Stimulated activated naive CD8-positive, alpha-beta T cell treated with anti-CD3 and anti-CD28 coated beads, Interleukin-15, amount 100 ng/mL, for 72 hours (primary cell): ENCODE measurements around the gene WASF1.

Source experiments
- ATAC-seq: fragments of 150-1000 bp; cut with Tn5 transposase; 2 replicates; pipeline ENCODE4 v1.10.0; 2021; ENCODE audit warnings: mild to moderate bottlenecking, moderate library complexity
- DNase-seq, 2 donors: peaks; one replicate each; pipeline ENCODE4 v3.0.0; 2021 to 2022
- H3K27ac Mint-ChIP-seq, 2 donors: one replicate each; pipeline ENCODE4 v1.8.0; 2022; ENCODE audit warnings: mild to moderate bottlenecking in 2 of 2, mixed read lengths in 2 of 2, moderate library complexity in 2 of 2
- H3K27me3 Mint-ChIP-seq: one replicate; pipeline ENCODE4 v1.8.0; 2022; ENCODE audit warnings: mixed read lengths
- H3K4me1 Mint-ChIP-seq: one replicate; pipeline ENCODE4 v1.8.0; 2022; ENCODE audit warnings: mild to moderate bottlenecking, mixed read lengths
- H3K4me3 Mint-ChIP-seq, 2 donors: one replicate each; pipeline ENCODE4 v1.8.0; 2022; ENCODE audit warnings: mild to moderate bottlenecking in 2 of 2, mixed read lengths in 2 of 2, moderate library complexity in 1 of 2
- H3K9me3 Mint-ChIP-seq, 2 donors: one replicate each; pipeline ENCODE4 v1.8.0; 2022; ENCODE audit warnings: mixed read lengths in 2 of 2

The WASF1 gene

DNA sequence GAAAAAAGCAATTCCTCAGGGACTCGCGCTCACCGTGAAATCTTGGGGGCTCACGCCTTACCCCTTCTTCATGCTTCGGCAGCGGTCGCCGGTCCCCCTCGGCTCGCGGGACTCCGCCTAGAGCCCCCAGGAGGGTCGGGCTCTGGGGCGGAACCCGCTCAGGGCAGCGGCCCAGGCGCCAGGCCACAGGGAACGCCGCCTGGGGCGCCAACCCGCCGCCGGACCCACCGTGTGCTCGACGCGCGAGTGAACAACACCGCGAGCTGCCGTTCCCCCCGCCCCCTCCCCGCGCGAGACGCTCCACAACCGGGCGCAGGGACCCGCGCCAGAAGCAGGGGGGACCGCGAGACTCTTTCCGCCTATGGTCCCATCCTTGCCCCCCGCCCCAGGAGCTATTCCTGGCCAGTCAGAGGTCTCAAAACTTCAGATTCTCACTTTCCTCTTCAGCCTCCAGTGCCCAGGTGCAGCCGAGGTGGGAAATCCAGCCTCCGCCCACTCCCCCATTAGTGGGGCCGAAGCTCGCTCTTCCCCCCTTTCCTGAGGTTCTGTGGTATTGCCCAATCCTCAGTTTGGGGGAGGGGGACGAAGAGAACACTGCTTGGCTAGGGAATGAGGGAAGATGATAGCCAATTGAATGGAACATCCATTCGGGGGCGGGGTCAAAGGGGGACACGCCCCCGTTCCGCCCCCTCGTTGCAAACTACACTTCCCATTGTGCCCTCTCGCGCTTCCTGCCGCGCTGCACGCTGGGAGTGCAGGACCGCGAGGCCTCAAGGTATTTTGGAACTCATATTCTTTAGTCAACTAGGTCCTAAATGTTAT lies at the start of gene WASF1:
WASF1 (minus strand) TSS at position 265 of the 822 bp plus-strand sequence. CDS start 52,069 bp downstream, outside the sequence.
- ATAC-seq: peak; percentile 88
- peak within 1 kb of the TSS; percentile 62 to 76 for H3K4me3 Mint-ChIP-seq
- H3K27ac Mint-ChIP-seq: no peak within 1 kb of the TSS

GRCh38 chr6:110226261-110226660 lies 46.8 kb upstream of the WASF1 start:
- Mint-ChIP-seq H3K9me3 (no peaks in the 10 kb centered on the region), H3K27me3 (no peaks in the 10 kb centered on the region), H3K4me1 (no peaks in the 10 kb centered on the region), H3K4me3 (no peak overlapping the region), H3K27ac (no peak overlapping the region)
- DNase-seq: no peak
- no peak for ATAC-seq

More for the DNA sequence above, at the start of gene WASF1:
- peak; percentile 87 to 92 for DNase-seq
- H3K9me3 Mint-ChIP-seq: no peaks in the 10 kb centered on the region
- H3K27me3 Mint-ChIP-seq: no peaks in the 10 kb centered on the region
- H3K4me1 Mint-ChIP-seq: no peaks in the 10 kb centered on the region

GRCh38 chr6:110221738-110222137 lies 42.3 kb upstream of the WASF1 start:
- no peaks in the 10 kb centered on the region for H3K4me1 Mint-ChIP-seq
- peak overlapping the region in 1 of 2 donors; percentile 71 for H3K27ac Mint-ChIP-seq
- ATAC-seq (no peak), DNase-seq (no peak)
- H3K4me3 Mint-ChIP-seq: no peak overlapping the region
- H3K9me3 Mint-ChIP-seq: no peaks in the 10 kb centered on the region
- H3K27me3 Mint-ChIP-seq: no peaks in the 10 kb centered on the region

GRCh38 chr6:110217266-110217665 lies 37.8 kb upstream of the WASF1 start:
- H3K4me1 Mint-ChIP-seq: no peaks in the 10 kb centered on the region
- no peak overlapping the region for H3K4me3 Mint-ChIP-seq
- H3K27me3 Mint-ChIP-seq: no peaks in the 10 kb centered on the region
- no peak for DNase-seq
- H3K9me3 Mint-ChIP-seq: no peaks in the 10 kb centered on the region
- no peak for ATAC-seq
- peak overlapping the region in 1 of 2 donors; percentile 36 for H3K27ac Mint-ChIP-seq

DNA sequence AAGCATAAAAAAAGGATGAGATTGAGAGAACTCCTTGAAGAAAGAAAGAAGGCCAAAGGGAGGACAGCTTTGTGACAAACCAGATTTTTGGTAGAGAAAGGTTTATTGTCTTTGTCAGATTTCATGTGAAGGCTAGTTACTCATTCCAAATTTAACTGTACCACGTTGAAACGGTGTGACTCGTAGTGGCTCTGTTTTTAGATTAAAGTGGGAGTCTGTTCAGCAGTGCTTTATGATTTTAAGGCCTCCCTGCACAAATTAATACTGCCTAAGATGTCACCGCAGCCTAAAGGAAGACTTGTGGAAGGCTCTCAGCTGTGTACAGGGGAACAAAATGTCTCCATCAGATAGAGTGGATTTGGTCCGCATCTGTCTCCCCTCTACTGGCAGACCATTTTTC lies 36.7 kb upstream of the WASF1 start:
- Mint-ChIP-seq H3K27ac (no peak overlapping the region), H3K4me1 (no peaks in the 10 kb centered on the region), H3K9me3 (no peaks in the 10 kb centered on the region), H3K27me3 (no peaks in the 10 kb centered on the region), H3K4me3 (no peak overlapping the region)
- DNase-seq (no peak), ATAC-seq (no peak)

DNA sequence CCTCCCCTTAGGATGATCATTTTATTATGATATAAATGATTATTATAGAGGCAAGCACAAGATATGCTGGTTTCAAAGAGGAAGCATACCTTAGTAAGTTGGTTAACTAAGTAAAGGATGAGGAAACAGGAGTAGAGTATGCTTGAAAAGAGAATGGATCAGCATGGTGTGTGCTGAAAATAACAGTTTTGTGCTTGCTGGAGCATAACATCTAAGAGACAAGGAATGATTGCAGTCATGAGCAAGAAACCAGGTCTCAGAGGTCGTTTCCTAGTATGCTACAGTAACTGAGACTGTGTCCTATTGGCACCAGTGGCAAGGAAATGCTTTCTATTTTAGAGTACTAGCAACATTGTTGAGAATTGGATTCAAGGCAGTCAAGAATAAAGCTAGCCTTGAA lies 34.9 kb upstream of the WASF1 start:
- peak overlapping the region in 1 of 2 donors; percentile 75 for H3K27ac Mint-ChIP-seq
- no peak for ATAC-seq
- no peak for DNase-seq
- H3K27me3 Mint-ChIP-seq: no peaks in the 10 kb centered on the region
- no peak overlapping the region for H3K4me3 Mint-ChIP-seq
- H3K4me1 Mint-ChIP-seq: no peaks in the 10 kb centered on the region
- no peaks in the 10 kb centered on the region for H3K9me3 Mint-ChIP-seq

GRCh38 chr6:110211753-110212152 lies 32.3 kb upstream of the WASF1 start:
- H3K9me3 Mint-ChIP-seq: no peaks in the 10 kb centered on the region
- no peak for ATAC-seq

GRCh38 chr6:110207652-110208051 lies 28.2 kb upstream of the WASF1 start:
- no peak for ATAC-seq
- H3K27me3 Mint-ChIP-seq: no peaks in the 10 kb centered on the region
- no peak overlapping the region for H3K27ac Mint-ChIP-seq
- no peaks in the 10 kb centered on the region for H3K9me3 Mint-ChIP-seq
- no peaks in the 10 kb centered on the region for H3K4me1 Mint-ChIP-seq
- no peak for DNase-seq
- H3K4me3 Mint-ChIP-seq: no peak overlapping the region

More at GRCh38 chr6:110211753-110212152, 32.3 kb upstream of the WASF1 start:
- Mint-ChIP-seq H3K27me3 (no peaks in the 10 kb centered on the region), H3K4me1 (no peaks in the 10 kb centered on the region), H3K4me3 (no peak overlapping the region), H3K27ac (no peak overlapping the region)
- DNase-seq: no peak

DNA sequence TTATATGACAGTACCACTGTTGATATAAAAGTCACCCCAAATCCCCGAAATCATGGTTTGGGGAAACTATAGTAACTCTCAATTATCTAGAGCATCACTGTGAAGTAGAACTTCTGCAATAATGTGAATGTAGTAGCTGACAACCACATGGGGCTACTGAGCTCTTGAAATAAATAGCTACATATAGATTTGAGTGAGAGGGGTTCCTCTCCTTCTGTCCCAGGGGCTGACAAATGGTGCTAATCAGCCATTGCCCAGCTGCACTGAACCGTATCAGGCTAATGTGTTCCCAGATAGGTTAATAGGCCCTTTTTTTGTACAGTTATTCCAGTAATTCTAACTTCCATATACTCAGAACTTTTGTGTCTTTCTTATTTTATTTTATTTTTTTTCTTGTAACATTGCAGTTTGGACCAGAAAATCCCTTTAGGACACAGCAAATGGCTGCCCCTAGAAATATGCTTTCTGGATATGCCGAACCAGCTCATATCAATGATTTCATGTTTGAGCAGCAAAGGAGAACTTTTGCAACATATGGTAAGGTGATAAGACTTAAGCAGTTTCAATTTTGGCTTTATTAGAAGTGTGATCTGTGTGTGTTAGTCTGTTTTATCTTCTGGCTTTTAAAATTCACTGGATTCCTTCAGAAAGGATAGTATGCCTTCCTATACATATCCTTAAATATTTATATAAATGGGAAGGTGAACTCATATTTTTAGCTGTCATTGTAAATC lies 21.8 kb upstream of the WASF1 start:
- H3K9me3 Mint-ChIP-seq: no peaks in the 10 kb centered on the region
- no peak for DNase-seq
- no peak for ATAC-seq
- H3K4me3 Mint-ChIP-seq: no peak overlapping the region
- H3K27me3 Mint-ChIP-seq: no peaks in the 10 kb centered on the region
- H3K4me1 Mint-ChIP-seq: peaks cover 5% of the 10 kb centered on the region
- no peak overlapping the region for H3K27ac Mint-ChIP-seq

- no peak overlapping the region for H3K27ac Mint-ChIP-seq
- DNase-seq: no peak
- no peaks in the 10 kb centered on the region for H3K27me3 Mint-ChIP-seq
- H3K4me1 Mint-ChIP-seq: peaks cover 5% of the 10 kb centered on the region
- ATAC-seq: no peak
- H3K9me3 Mint-ChIP-seq: no peaks in the 10 kb centered on the region
- no peak overlapping the region for H3K4me3 Mint-ChIP-seq
Observed at GRCh38 chr6:110198561-110198960, 19.1 kb upstream of the WASF1 start.

DNA sequence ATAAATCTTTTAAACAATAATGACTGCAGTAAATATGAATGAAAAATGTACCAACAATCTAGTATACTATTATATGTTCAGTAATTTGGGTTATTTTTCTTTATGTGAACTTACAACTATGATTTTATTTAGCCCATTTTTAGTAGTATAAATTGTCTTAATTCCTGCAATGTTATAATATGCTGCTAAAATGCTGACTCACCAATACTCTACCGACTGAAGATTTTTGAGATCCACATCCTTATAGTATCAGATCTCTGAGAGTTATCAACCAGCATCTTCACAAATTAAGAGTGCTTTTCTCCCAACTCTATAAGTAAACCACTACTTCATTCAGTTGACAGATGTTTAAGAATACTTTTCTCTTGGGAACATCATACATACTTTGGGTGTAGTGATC lies 17.4 kb upstream of the WASF1 start:
- Mint-ChIP-seq H3K27me3 (no peaks in the 10 kb centered on the region), H3K4me3 (no peak overlapping the region), H3K27ac (no peak overlapping the region), H3K4me1 (peaks cover 5% of the 10 kb centered on the region), H3K9me3 (no peaks in the 10 kb centered on the region)
- no peak for DNase-seq
- no peak for ATAC-seq

- Mint-ChIP-seq H3K9me3 (no peaks in the 10 kb centered on the region), H3K27ac (no peak overlapping the region), H3K4me3 (no peak overlapping the region), H3K27me3 (no peaks in the 10 kb centered on the region), H3K4me1 (peaks cover 5% of the 10 kb centered on the region)
- no peak for ATAC-seq
- no peak for DNase-seq
Observed at GRCh38 chr6:110195639-110196038, 16.2 kb upstream of the WASF1 start.

GRCh38 chr6:110191477-110191876 lies 12.0 kb upstream of the WASF1 start:
- Mint-ChIP-seq H3K27ac (no peak overlapping the region), H3K4me3 (no peak overlapping the region), H3K4me1 (peaks cover 6% of the 10 kb centered on the region), H3K9me3 (no peaks in the 10 kb centered on the region), H3K27me3 (no peaks in the 10 kb centered on the region)
- no peak for ATAC-seq
- no peak for DNase-seq

- Mint-ChIP-seq H3K27ac (no peak overlapping the region), H3K27me3 (no peaks in the 10 kb centered on the region), H3K9me3 (no peaks in the 10 kb centered on the region), H3K4me3 (no peak overlapping the region), H3K4me1 (peaks cover 12% of the 10 kb centered on the region)
- ATAC-seq (no peak), DNase-seq (no peak)
Observed at GRCh38 chr6:110190726-110191125, 11.3 kb upstream of the WASF1 start.

- Mint-ChIP-seq H3K27me3 (no peaks in the 10 kb centered on the region), H3K4me3 (no peak overlapping the region), H3K9me3 (no peaks in the 10 kb centered on the region), H3K27ac (no peak overlapping the region), H3K4me1 (peaks cover 19% of the 10 kb centered on the region)
- DNase-seq (no peak), ATAC-seq (no peak)
Observed at GRCh38 chr6:110188791-110189190, 9.3 kb upstream of the WASF1 start.

GRCh38 chr6:110185879-110186278 lies 6.4 kb upstream of the WASF1 start:
- H3K4me1 Mint-ChIP-seq: peaks cover 19% of the 10 kb centered on the region
- H3K27me3 Mint-ChIP-seq: no peaks in the 10 kb centered on the region
- H3K27ac Mint-ChIP-seq: peak overlapping the region in 1 of 2 donors; percentile 50
- peak overlapping the region; percentile 68 to 80 for H3K4me3 Mint-ChIP-seq
- no peaks in the 10 kb centered on the region for H3K9me3 Mint-ChIP-seq
- DNase-seq: no peak
- ATAC-seq: peak; percentile 81
